WERI-Rb-1 (cell line): ENCODE measurements around the gene CDCP1.

Experiments used
- DNase-seq: peaks from one replicate; pipeline ENCODE4 v3.0.0-alpha.2; 2020
- H3K27ac ChIP-seq: fragments of 250-450 bp; sonication (Bioruptor Pico); 2 replicates; pipeline ENCODE4 v1.5.1; 2020; ENCODE audit warnings: mild to moderate bottlenecking, moderate library complexity
- H3K27me3 ChIP-seq: fragments of 250-450 bp; sonication (Bioruptor Pico); 2 replicates; pipeline ENCODE4 v1.5.1; 2021; ENCODE audit warnings: mild to moderate bottlenecking, low read depth, moderate library complexity; ENCODE audit not compliant: insufficient read depth, severe bottlenecking
- H3K36me3 ChIP-seq: fragments of 250-450 bp; sonication (Bioruptor Pico); 2 replicates; pipeline ENCODE4 v1.5.1; 2020; ENCODE audit warnings: mild to moderate bottlenecking, moderate library complexity
- H3K4me3 ChIP-seq: 2 replicates; pipeline ENCODE4 v1.5.1; 2011; ENCODE audit warnings: low read depth, mild to moderate bottlenecking, control low read depth, low read length
- H3K9me3 ChIP-seq: fragments of 250-450 bp; sonication (Bioruptor Pico); 2 replicates; pipeline ENCODE4 v1.5.1; 2021; ENCODE audit warnings: mild to moderate bottlenecking, moderate library complexity; ENCODE audit not compliant: severe bottlenecking
- CTCF ChIP-seq: IDR thresholded peaks from 2 replicates; pipeline ENCODE4 v1.5.1; 2011; ENCODE audit warnings: low read depth, mild to moderate bottlenecking, control low read depth, inconsistent platforms, low read length

Gene CDCP1

GRCh38 chr3:45104715-45105711, 41.2 kb downstream of the CDCP1 start:
- no peaks in the 10 kb centered on the region for H3K27me3 ChIP-seq
- TF ChIP-seq CTCF = no peak
- H3K4me3 ChIP-seq = no peak overlapping the region
- no peaks in the 10 kb centered on the region for H3K9me3 ChIP-seq
- no peak for DNase-seq
- no peak overlapping the region for H3K27ac ChIP-seq
- no peaks in the 10 kb centered on the region for H3K36me3 ChIP-seq

GRCh38 chr3:45103753-45104714, 42.1 kb downstream of the CDCP1 start:
- no peak for DNase-seq
- TF ChIP-seq CTCF = no peak
- no peak overlapping the region for H3K27ac ChIP-seq

GRCh38 chr3:45103334-45103733, 42.8 kb downstream of the CDCP1 start:
- Histone ChIP-seq H3K36me3 (no peaks in the 10 kb centered on the region), H3K4me3 (no peak overlapping the region), H3K9me3 (no peaks in the 10 kb centered on the region), H3K27me3 (no peaks in the 10 kb centered on the region), H3K27ac (no peak overlapping the region)
- DNase-seq = no peak
- TF ChIP-seq CTCF = no peak

More at GRCh38 chr3:45103753-45104714, 42.1 kb downstream of the CDCP1 start:
- Histone ChIP-seq H3K4me3 (no peak overlapping the region), H3K27me3 (no peaks in the 10 kb centered on the region), H3K36me3 (no peaks in the 10 kb centered on the region), H3K9me3 (no peaks in the 10 kb centered on the region)

DNA sequence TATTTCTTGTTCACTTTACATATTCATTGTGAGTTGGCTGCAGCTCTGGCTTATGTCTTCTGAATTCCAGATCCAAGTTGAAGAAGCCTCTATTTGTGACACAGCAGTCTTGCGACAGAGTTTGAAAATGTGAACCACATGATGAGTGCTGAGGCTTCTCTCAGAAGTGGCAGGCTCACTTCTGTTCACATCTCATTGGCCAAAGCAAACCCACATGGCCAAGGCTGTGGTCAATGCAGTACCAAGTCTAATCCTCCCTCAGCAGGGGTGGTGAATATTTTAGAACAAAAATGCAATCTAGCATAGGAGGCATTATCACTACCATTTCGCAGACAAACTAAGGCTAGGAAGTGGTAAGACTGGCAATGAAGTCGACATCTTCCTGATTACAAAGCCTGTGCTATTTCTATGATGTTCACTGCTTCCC, 45.2 kb downstream of the CDCP1 start:
- DNase-seq = no peak
- no peak for TF ChIP-seq CTCF
- Histone ChIP-seq H3K27me3 (no peaks in the 10 kb centered on the region), H3K36me3 (no peaks in the 10 kb centered on the region), H3K4me3 (no peak overlapping the region), H3K27ac (no peak overlapping the region), H3K9me3 (no peaks in the 10 kb centered on the region)

DNA sequence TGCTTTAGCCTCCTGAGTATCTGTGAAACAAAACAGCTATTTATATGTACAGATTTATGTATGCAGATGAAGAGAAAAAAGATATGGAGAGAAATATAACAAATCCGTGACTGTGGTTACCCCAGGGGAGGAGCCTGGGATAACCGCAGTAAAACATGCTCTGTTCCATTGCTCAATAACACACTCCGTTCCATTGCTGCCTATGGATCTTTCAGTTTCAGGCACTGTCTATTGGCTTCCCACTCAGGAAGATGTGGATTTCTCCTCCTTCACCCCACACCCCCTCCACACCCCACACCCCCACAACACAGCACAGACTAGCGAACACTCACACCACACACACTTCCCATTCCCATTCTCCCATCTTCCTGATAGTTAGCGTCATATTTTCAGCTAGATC, 47.9 kb downstream of the CDCP1 start:
- H3K4me3 ChIP-seq = no peak overlapping the region
- H3K27me3 ChIP-seq = no peaks in the 10 kb centered on the region
- DNase-seq = no peak
- no peaks in the 10 kb centered on the region for H3K36me3 ChIP-seq
- TF ChIP-seq CTCF = no peak
- H3K27ac ChIP-seq = no peak overlapping the region
- H3K9me3 ChIP-seq = no peaks in the 10 kb centered on the region
